ENCODE data around the gene PAQR5.

DNA sequence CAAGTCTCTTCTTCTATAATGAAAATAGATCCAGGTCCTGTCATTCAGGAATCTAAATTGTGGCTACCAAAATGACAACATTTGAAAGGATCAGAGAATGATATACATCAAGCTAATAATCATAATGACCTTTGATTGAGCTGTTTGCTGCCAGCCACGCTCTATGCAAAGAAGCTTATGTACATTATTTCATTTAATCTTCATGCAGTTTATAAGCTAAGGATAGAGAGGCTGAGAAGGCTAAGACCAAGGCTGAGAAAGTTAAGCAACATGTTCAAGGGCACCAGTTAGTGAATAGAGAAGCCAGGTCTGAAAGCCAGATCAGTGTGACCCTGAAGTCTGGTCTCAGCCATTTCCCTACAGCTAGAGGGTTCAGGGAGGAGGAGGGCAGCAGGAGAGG, 29.4 kb downstream of the PAQR5 start:
- no peak for TF ChIP-seq CTCF (IDR thresholded peaks at IDR 0.05)
- TF ChIP-seq POLR2A (IDR thresholded peaks at IDR 0.05): no peak

Measured in testis (tissue), 2 donors.